ENCODE measurements around the gene FAM13A.

DNA sequence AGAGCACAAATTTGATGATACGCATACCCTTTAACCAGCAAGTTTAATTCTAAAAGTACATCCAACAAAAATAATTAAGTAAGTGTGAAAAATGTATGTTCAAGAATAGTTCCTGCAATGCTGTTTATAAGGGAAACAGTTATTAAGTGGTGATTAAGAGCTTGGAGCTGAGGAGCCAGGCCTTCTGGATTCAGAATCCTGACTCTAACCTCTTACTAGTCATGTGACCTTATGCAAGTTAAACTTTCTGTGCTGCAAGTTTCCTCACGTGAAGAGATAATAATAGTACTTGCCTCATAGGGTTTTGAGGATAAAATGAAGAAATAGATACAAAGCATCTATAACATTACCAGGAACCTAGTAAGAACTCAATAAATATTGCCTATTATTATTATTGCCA lies 77.7 kb downstream of the FAM13A start:
- TF ChIP-seq, protein P1, sequence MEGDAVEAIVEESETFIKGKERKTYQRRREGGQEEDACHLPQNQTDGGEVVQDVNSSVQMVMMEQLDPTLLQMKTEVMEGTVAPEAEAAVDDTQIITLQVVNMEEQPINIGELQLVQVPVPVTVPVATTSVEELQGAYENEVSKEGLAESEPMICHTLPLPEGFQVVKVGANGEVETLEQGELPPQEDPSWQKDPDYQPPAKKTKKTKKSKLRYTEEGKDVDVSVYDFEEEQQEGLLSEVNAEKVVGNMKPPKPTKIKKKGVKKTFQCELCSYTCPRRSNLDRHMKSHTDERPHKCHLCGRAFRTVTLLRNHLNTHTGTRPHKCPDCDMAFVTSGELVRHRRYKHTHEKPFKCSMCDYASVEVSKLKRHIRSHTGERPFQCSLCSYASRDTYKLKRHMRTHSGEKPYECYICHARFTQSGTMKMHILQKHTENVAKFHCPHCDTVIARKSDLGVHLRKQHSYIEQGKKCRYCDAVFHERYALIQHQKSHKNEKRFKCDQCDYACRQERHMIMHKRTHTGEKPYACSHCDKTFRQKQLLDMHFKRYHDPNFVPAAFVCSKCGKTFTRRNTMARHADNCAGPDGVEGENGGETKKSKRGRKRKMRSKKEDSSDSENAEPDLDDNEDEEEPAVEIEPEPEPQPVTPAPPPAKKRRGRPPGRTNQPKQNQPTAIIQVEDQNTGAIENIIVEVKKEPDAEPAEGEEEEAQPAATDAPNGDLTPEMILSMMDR (conservative IDR thresholded peaks at IDR 0.05): no peak
- no peak for TF ChIP-seq EZH2 (IDR thresholded peaks at IDR 0.05; ENCODE audit: low read depth)

Data from PC-9 (cell line).